Endothelial cell of hepatic sinusoid (primary cell): Measurements from ENCODE around the gene SLC7A9.
"Not testable (repeated sequence)": the region's sequence is repeated elsewhere in the genome, so short reads cannot be mapped to it uniquely, and the experiment has no call there.

Experiments
- in situ Hi-C: cut with HindIII; loops from 2 replicates; pipeline ENCODE4 v1.10.0; 2017; ENCODE audit warnings: low sequenced_read_pairs

The SLC7A9 gene

GRCh38 chr19:32865326-32865725 is 4.2 kb downstream of the SLC7A9 start:
- in situ Hi-C loops, result no loop called here

GRCh38 chr19:32864318-32865007 is 5.1 kb downstream of the SLC7A9 start:
- in situ Hi-C loops, result no loop called here

GRCh38 chr19:32863841-32864240 is 5.7 kb downstream of the SLC7A9 start:
- in situ Hi-C loops, result no loop called here

- in situ Hi-C loops, result no loop called here
Measured at GRCh38 chr19:32863301-32863700, 6.3 kb downstream of the SLC7A9 start.

- in situ Hi-C loops, result no loop called here
Measured at GRCh38 chr19:32862741-32863140, 6.8 kb downstream of the SLC7A9 start.

GRCh38 chr19:32862173-32862572 is 7.4 kb downstream of the SLC7A9 start:
- in situ Hi-C loops, result no loop called here

- in situ Hi-C loops, result no loop called here
Measured at GRCh38 chr19:32861596-32861995, 8.0 kb downstream of the SLC7A9 start.

GRCh38 chr19:32859591-32859990 is 10.0 kb downstream of the SLC7A9 start:
- in situ Hi-C loops, result no loop called here

- in situ Hi-C loops, result no loop called here
Measured at GRCh38 chr19:32858559-32858958, 11.0 kb downstream of the SLC7A9 start.

- in situ Hi-C loops, result no loop called here
Measured at GRCh38 chr19:32858155-32858554, 11.4 kb downstream of the SLC7A9 start.

GRCh38 chr19:32857584-32857983 is 12.0 kb downstream of the SLC7A9 start:
- in situ Hi-C loops, result no loop called here

- in situ Hi-C loops, result not testable (repeated sequence)
Measured at GRCh38 chr19:32856818-32857217, 12.7 kb downstream of the SLC7A9 start.

GRCh38 chr19:32852216-32852615 is 17.4 kb downstream of the SLC7A9 start:
- in situ Hi-C loops, result no loop called here

GRCh38 chr19:32848035-32848434 is 21.5 kb downstream of the SLC7A9 start:
- in situ Hi-C loops, result not testable (repeated sequence)

- in situ Hi-C loops, result no loop called here
Measured at GRCh38 chr19:32843716-32844245, 25.8 kb downstream of the SLC7A9 start.

GRCh38 chr19:32842061-32842460 is 27.5 kb downstream of the SLC7A9 start:
- in situ Hi-C loops, result no loop called here

GRCh38 chr19:32837531-32837930 is 32.0 kb downstream of the SLC7A9 start:
- in situ Hi-C loops, result no loop called here

- in situ Hi-C loops, result not testable (repeated sequence)
Measured at GRCh38 chr19:32833388-32833787, 36.2 kb downstream of the SLC7A9 start.

GRCh38 chr19:32832825-32833224 is 36.7 kb downstream of the SLC7A9 start:
- in situ Hi-C loops, result not testable (repeated sequence)

GRCh38 chr19:32832094-32832493 is 37.5 kb downstream of the SLC7A9 start:
- in situ Hi-C loops, result not testable (repeated sequence)

GRCh38 chr19:32831611-32832010 is 38.0 kb downstream of the SLC7A9 start:
- in situ Hi-C loops, result no loop called here

GRCh38 chr19:32830231-32831014 is 39.1 kb downstream of the SLC7A9 start:
- in situ Hi-C loops, result no loop called here
